ENCODE results near the gene REV1. TPM values are rescaled to one million over a fixed set of nuclear protein-coding genes. Genes with fewer than 3 reads are reported as not detected.

REV1 gene
- total and polyA plus RNA-seq, 9 of the 15 experiments (the other 6 are each of a cell fraction or from before 2014, with no cell fraction given), result 12.8 to 54.4 (median 29.6) TPM

GRCh38 chr2:99433340-99433739 lies 56.5 kb downstream of the REV1 start:
- no peak overlapping the region for H3K27ac ChIP-seq (ENCODE audit: extremely low read depth, low read depth, low read length)
- no peak overlapping the region for H3K4me2 ChIP-seq (ENCODE audit: insufficient read depth, low read length)
- no TSS peak for BruUV-seq (replicated peaks)
- ChIA-PET CTCF (ENCODE audit: low intra/inter-chr PET ratio) (no interaction called here), POLR2A (no interaction called here)
- no peak overlapping the region for H3K4me3 ChIP-seq
- peak; percentile 54 for FAIRE-seq
- no peaks in the 10 kb centered on the region for H3K4me1 ChIP-seq (replicated peaks in 1 of 2; ENCODE audit: control insufficient read depth in 2 of 2, insufficient read depth in 2 of 2, low read length in 2 of 2)
- no peak for DNase-seq (ENCODE audit: extremely low read depth in 1 of 4, low spot score in 3 of 4)
- TF ChIP-seq ZNF263 (CRISPR knock-in tag; IDR thresholded peaks at IDR 0.05; ENCODE audit: borderline replicate concordance) (no peak), FOXP1 (CRISPR knock-in tag; IDR thresholded peaks at IDR 0.05) (no peak), ZNF589 (CRISPR knock-in tag; IDR thresholded peaks at IDR 0.05; ENCODE audit: low read depth) (no peak), CBX1 (IDR thresholded peaks at IDR 0.05; ENCODE audit: low read depth) (no peak), RREB1 (CRISPR knock-in tag; IDR thresholded peaks at IDR 0.05) (no peak), TARDBP (IDR thresholded peaks at IDR 0.05) (no peak), KLF10 (CRISPR knock-in tag; IDR thresholded peaks at IDR 0.05) (no peak), CTBP1 (IDR thresholded peaks at IDR 0.05; ENCODE audit: borderline replicate concordance) (no peak), RB1 (IDR thresholded peaks at IDR 0.05; ENCODE audit: low read depth) (no peak), ETS2 (tag; IDR thresholded peaks at IDR 0.05; ENCODE audit: borderline replicate concordance, poor library complexity, severe bottlenecking) (no peak), MTA3 (IDR thresholded peaks at IDR 0.05; ENCODE audit: borderline replicate concordance) (no peak), EWSR1 (IDR thresholded peaks at IDR 0.05; ENCODE audit: borderline replicate concordance, low read depth, partially characterized antibody) (no peak)
- H3K79me2 ChIP-seq (ENCODE audit: control insufficient read depth, insufficient read depth, low read length), result peaks cover 4% of the 10 kb centered on the region; the same call in 1 of the 3 replicates
- H3K36me3 ChIP-seq (ENCODE audit: control insufficient read depth, insufficient read depth, low read length), result peaks cover 72% of the 10 kb centered on the region; the same call in 2 of the 3 replicates
- no peak overlapping the region for H2AFZ ChIP-seq (ENCODE audit: low read depth, low read length)
- intact Hi-C loops (cut with micrococcal nuclease) (no loop called here), in situ Hi-C loops (cut with MboI) (no loop called here)
- no peaks in the 10 kb centered on the region for H4K20me1 ChIP-seq (replicated peaks; ENCODE audit: control insufficient read depth, insufficient read depth, low read length)
- ATAC-seq, result no peak
- H3K9me3 ChIP-seq (replicated peaks; ENCODE audit: control insufficient read depth, insufficient read depth, low read depth, low read length), result no peaks in the 10 kb centered on the region
- WGBS (ENCODE audit: insufficient coverage, low coverage, missing lambda C conversion rate), result 60% methylated on average over 2 of the region's 2 CpGs
- no peaks in the 10 kb centered on the region for H3K9me1 ChIP-seq (ENCODE audit: control insufficient read depth, insufficient read depth, low read length)
- H3K27me3 ChIP-seq (ENCODE audit: control insufficient read depth in 2 of 2, insufficient read depth in 2 of 2, low read length in 2 of 2), result no peaks in the 10 kb centered on the region
- no peak overlapping the region for H3K9ac ChIP-seq (ENCODE audit: insufficient read depth in 1 of 2, low read depth in 2 of 2, low read length in 2 of 2)
